NCI-H2171 (cell line): ENCODE measurements around the gene SRRM3.
"Not testable (repeated sequence)": the region's sequence is repeated elsewhere in the genome, so short reads cannot be mapped to it uniquely, and the experiment has no call there.

ENCODE experiments used
- DNase-seq: peaks from one replicate; lab custom pipeline; 2025; lab: John Stamatoyannopoulos, UW

Gene SRRM3

GRCh38 chr7:76201732-76202665 is at the start of gene SRRM3:
TSS of gene SRRM3 (plus strand) at chr7:76201896. CDS start at chr7:76235067, 33,171 bp downstream.
- peak; percentile 79 for DNase-seq

- no peak for DNase-seq
Measured at GRCh38 chr7:76151932-76152331, 49.8 kb upstream of the SRRM3 start.

GRCh38 chr7:76153571-76154230 is 48.0 kb upstream of the SRRM3 start:
- not testable (repeated sequence) for DNase-seq

- DNase-seq, result no peak
Measured at GRCh38 chr7:76155938-76156337, 45.8 kb upstream of the SRRM3 start.

- not testable (repeated sequence) for DNase-seq
Measured at GRCh38 chr7:76156992-76157685, 44.6 kb upstream of the SRRM3 start.

GRCh38 chr7:76158416-76158815 is 43.3 kb upstream of the SRRM3 start:
- not testable (repeated sequence) for DNase-seq

GRCh38 chr7:76162416-76163170 is 39.1 kb upstream of the SRRM3 start:
- not testable (repeated sequence) for DNase-seq

- not testable (repeated sequence) for DNase-seq
Measured at GRCh38 chr7:76163812-76164211, 37.9 kb upstream of the SRRM3 start.

- DNase-seq, result no peak
Measured at GRCh38 chr7:76165106-76165972, 36.4 kb upstream of the SRRM3 start.

GRCh38 chr7:76165973-76166403 is 35.7 kb upstream of the SRRM3 start:
- DNase-seq, result no peak

GRCh38 chr7:76166404-76167255 is 35.1 kb upstream of the SRRM3 start:
- peak; percentile 91 for DNase-seq

- no peak for DNase-seq
Measured at GRCh38 chr7:76173566-76174205, 28.0 kb upstream of the SRRM3 start.

- not testable (repeated sequence) for DNase-seq
Measured at GRCh38 chr7:76176951-76177350, 24.7 kb upstream of the SRRM3 start.

GRCh38 chr7:76179686-76180085 is 22.0 kb upstream of the SRRM3 start:
- DNase-seq, result no peak

GRCh38 chr7:76182225-76182960 is 19.3 kb upstream of the SRRM3 start:
- DNase-seq, result no peak

- DNase-seq, result peak; percentile 49
Measured at GRCh38 chr7:76185187-76185896, 16.4 kb upstream of the SRRM3 start.

- no peak for DNase-seq
Measured at GRCh38 chr7:76187272-76187671, 14.4 kb upstream of the SRRM3 start.

- DNase-seq, result no peak
Measured at GRCh38 chr7:76189276-76189675, 12.4 kb upstream of the SRRM3 start.
